ENCODE results near the gene DCAF5.
"Not testable (repeated sequence)": the region's sequence is repeated elsewhere in the genome, so short reads cannot be mapped to it uniquely, and the experiment has no call there.

The DCAF5 gene

GRCh38 chr14:69152902-69153151 is at the start of gene DCAF5:
TSS of gene DCAF5 (minus strand) at chr14:69153119. CDS start at chr14:69152978, 141 bp downstream.
- H3K9me3 Mint-ChIP-seq: no peaks in the 10 kb centered on the region
- peak; percentile 90 for DNase-seq
- H3K4me3 Mint-ChIP-seq: peak within 1 kb of the TSS; percentile 90
- H3K27ac Mint-ChIP-seq: peak within 1 kb of the TSS; percentile 91
- H3K4me1 Mint-ChIP-seq (ENCODE audit: low read depth): peaks cover 37% of the 10 kb centered on the region
- H3K36me3 Mint-ChIP-seq (ENCODE audit: low read depth): peaks cover 40% of the 10 kb centered on the region
- H3K27me3 Mint-ChIP-seq: peaks cover 1% of the 10 kb centered on the region

DNA sequence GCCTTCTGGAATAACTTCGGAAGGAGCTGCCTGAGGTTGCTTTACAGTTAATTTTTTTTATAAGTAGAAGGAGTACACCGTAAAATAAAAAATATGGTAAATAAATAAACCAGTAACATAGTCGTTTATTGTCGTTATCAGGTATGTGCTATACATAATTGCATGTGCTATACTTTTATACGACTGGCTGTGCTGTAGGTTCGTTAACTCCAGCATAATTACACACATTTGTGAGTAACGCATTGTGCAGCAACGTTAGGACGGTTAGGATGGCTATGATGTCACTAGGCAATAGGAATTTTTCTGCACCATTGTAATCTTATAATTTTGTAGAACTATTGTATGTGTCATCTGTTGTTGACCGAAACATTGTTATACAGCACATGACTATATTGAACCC is 46.9 kb upstream of the DCAF5 start:
- DNase-seq: no peak
- Mint-ChIP-seq H3K9me3 (no peaks in the 10 kb centered on the region), H3K36me3 (ENCODE audit: low read depth) (no peaks in the 10 kb centered on the region), H3K27ac (no peak overlapping the region), H3K27me3 (no peaks in the 10 kb centered on the region), H3K4me3 (no peak overlapping the region), H3K4me1 (ENCODE audit: low read depth) (no peaks in the 10 kb centered on the region)

- Mint-ChIP-seq H3K4me3 (no peak overlapping the region), H3K36me3 (ENCODE audit: low read depth) (peaks cover 7% of the 10 kb centered on the region)
Observed at GRCh38 chr14:69193721-69194120, 40.8 kb upstream of the DCAF5 start.

DNA sequence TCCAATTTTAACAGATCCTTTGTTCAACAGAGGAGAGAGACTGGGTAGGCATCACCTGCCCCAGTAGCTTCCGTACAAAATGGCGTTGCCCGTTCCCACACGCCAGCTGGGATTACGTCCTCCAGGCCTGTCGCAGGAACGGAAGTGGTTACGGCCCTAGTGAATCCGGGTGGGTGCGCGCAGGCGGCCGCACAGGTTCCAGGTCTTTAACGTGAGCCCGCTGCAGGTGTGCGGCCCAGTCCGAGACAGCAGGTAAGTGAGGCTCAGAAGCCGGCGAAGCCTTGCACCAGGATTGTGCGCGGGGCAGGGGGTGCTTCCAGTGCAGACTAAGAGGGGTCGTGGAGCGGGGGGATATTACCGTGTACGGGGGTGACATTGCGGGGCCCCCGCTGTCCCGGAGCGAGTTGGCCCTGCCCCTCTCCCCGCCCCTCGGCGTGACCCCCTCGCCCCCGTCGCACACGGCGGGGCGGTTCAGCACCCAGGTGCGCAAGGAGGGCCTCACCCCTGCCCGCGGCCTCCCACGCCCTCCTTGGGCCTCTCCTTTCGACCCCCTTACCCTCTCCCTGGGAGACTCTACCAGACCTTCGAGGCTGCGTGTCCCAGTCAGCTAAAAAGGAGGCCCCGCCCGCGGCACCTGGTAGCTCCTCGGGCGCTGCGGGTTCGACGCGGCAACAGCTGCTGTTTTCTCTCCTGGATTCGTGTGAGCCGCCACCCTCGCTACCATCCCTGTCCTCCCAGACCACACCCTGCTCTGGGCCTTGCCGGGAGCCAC is 38.6 kb upstream of the DCAF5 start, which contains the start of gene EXD2:
Gene EXD2, plus strand, starts transcription at position 159 of the 772 bp plus-strand sequence. CDS start 17,973 bp downstream, outside the sequence.
- Mint-ChIP-seq H3K4me1 (ENCODE audit: low read depth) (peaks cover 29% of the 10 kb centered on the region), H3K9me3 (no peaks in the 10 kb centered on the region), H3K4me3 (peak within 1 kb of the TSS; percentile 91), H3K36me3 (ENCODE audit: low read depth) (peaks cover 7% of the 10 kb centered on the region), H3K27me3 (no peaks in the 10 kb centered on the region), H3K27ac (peak within 1 kb of the TSS; percentile 93)
- DNase-seq: peak; percentile 84

More at GRCh38 chr14:69193721-69194120, 40.8 kb upstream of the DCAF5 start:
- no peaks in the 10 kb centered on the region for H3K9me3 Mint-ChIP-seq
- H3K27me3 Mint-ChIP-seq: no peaks in the 10 kb centered on the region
- DNase-seq: no peak
- H3K4me1 Mint-ChIP-seq (ENCODE audit: low read depth): peaks cover 29% of the 10 kb centered on the region
- no peak overlapping the region for H3K27ac Mint-ChIP-seq

DNA sequence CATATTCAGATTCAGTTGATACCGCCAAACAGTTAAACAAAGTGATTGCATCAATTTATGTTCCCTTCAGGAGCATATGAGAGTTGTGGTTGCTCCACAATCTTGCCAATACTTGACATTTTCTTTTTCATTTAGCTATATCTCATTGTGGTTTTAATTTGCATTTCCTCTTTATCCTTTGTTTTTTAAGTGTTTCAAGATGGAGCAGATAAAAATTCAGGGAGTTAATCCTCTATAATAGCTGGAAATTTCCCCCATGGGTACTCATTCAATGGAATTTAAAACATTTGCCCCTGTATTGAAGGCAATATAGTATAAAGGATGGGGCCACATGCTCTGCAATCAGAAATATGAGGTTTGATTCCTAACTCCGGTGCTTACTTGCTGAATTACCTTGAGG is 37.3 kb upstream of the DCAF5 start:
- no peak for DNase-seq
- Mint-ChIP-seq H3K27ac (no peak overlapping the region), H3K36me3 (ENCODE audit: low read depth) (peaks cover 7% of the 10 kb centered on the region), H3K27me3 (no peaks in the 10 kb centered on the region), H3K9me3 (no peaks in the 10 kb centered on the region), H3K4me1 (ENCODE audit: low read depth) (peaks cover 29% of the 10 kb centered on the region), H3K4me3 (peak overlapping the region; percentile 91)

GRCh38 chr14:69183735-69184134 is 30.8 kb upstream of the DCAF5 start:
- no peak overlapping the region for H3K4me3 Mint-ChIP-seq
- no peak for DNase-seq
- no peaks in the 10 kb centered on the region for H3K27me3 Mint-ChIP-seq
- no peaks in the 10 kb centered on the region for H3K36me3 Mint-ChIP-seq (ENCODE audit: low read depth)
- H3K9me3 Mint-ChIP-seq: no peaks in the 10 kb centered on the region
- H3K4me1 Mint-ChIP-seq (ENCODE audit: low read depth): no peaks in the 10 kb centered on the region
- H3K27ac Mint-ChIP-seq: no peak overlapping the region

- not testable (repeated sequence) for H3K27ac Mint-ChIP-seq, H3K9me3 Mint-ChIP-seq, H3K27me3 Mint-ChIP-seq
Observed at GRCh38 chr14:69182580-69182979, 29.7 kb upstream of the DCAF5 start.

DNA sequence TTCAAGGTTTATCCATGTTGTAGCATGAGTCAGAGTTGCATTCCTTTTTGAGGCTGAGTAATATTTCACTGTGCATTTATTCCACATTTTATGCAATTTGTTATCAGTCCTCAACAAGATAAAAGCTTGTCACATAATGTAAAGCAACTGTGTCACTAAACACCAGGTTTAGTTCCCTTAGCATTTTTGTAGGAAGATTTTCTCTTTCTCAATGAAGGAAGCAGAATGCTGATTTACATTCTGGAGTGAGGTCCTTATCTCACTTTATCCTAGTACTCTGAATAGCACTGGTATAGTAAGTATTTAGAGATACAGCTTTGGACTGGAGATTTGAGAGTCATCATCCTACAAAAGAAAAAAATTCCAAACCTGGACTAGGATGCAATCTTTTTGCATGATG is 28.6 kb upstream of the DCAF5 start:
- Mint-ChIP-seq H3K9me3 (no peaks in the 10 kb centered on the region), H3K27ac (no peak overlapping the region), H3K4me1 (ENCODE audit: low read depth) (no peaks in the 10 kb centered on the region), H3K4me3 (no peak overlapping the region), H3K27me3 (no peaks in the 10 kb centered on the region), H3K36me3 (ENCODE audit: low read depth) (no peaks in the 10 kb centered on the region)
- no peak for DNase-seq

More at GRCh38 chr14:69182580-69182979, 29.7 kb upstream of the DCAF5 start:
- H3K4me3 Mint-ChIP-seq; H3K36me3 Mint-ChIP-seq (ENCODE audit: low read depth); DNase-seq; H3K4me1 Mint-ChIP-seq (ENCODE audit: low read depth): not testable (repeated sequence)

GRCh38 chr14:69175130-69175529 is 22.2 kb upstream of the DCAF5 start:
- Mint-ChIP-seq H3K4me1 (ENCODE audit: low read depth) (no peaks in the 10 kb centered on the region), H3K4me3 (no peak overlapping the region), H3K9me3 (no peaks in the 10 kb centered on the region), H3K27ac (no peak overlapping the region), H3K27me3 (no peaks in the 10 kb centered on the region), H3K36me3 (ENCODE audit: low read depth) (no peaks in the 10 kb centered on the region)
- no peak for DNase-seq

GRCh38 chr14:69171569-69171968 is 18.6 kb upstream of the DCAF5 start:
- no peak for DNase-seq
- no peak overlapping the region for H3K4me3 Mint-ChIP-seq
- no peaks in the 10 kb centered on the region for H3K9me3 Mint-ChIP-seq
- no peaks in the 10 kb centered on the region for H3K27me3 Mint-ChIP-seq
- no peak overlapping the region for H3K27ac Mint-ChIP-seq
- H3K36me3 Mint-ChIP-seq (ENCODE audit: low read depth): no peaks in the 10 kb centered on the region
- H3K4me1 Mint-ChIP-seq (ENCODE audit: low read depth): no peaks in the 10 kb centered on the region

GRCh38 chr14:69170839-69171238 is 17.9 kb upstream of the DCAF5 start:
- no peaks in the 10 kb centered on the region for H3K9me3 Mint-ChIP-seq
- H3K27me3 Mint-ChIP-seq: no peaks in the 10 kb centered on the region
- no peaks in the 10 kb centered on the region for H3K4me1 Mint-ChIP-seq (ENCODE audit: low read depth)

DNA sequence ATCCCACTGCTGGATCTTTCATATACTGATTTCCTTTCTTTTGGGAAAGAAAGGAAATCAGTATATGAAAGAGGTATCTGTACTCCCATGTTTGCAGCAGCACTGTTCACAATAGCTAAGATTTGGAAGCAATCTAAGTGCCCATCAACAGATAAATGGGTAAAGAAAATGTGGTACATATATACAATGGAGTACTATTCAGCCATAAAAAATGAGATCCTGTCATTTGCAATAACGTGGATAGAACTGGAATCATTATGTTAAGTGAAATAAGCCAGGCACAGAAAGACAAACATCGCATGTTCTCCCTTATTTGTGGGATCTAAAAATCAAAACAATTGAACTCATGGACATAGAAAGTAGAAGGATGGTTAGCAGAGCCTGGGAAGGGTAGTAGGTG is 12.9 kb upstream of the DCAF5 start:
- H3K36me3 Mint-ChIP-seq (ENCODE audit: low read depth); DNase-seq; H3K27ac Mint-ChIP-seq; H3K4me3 Mint-ChIP-seq; H3K4me1 Mint-ChIP-seq (ENCODE audit: low read depth); H3K9me3 Mint-ChIP-seq; H3K27me3 Mint-ChIP-seq: not testable (repeated sequence)

More at GRCh38 chr14:69170839-69171238, 17.9 kb upstream of the DCAF5 start:
- Mint-ChIP-seq H3K27ac (no peak overlapping the region), H3K36me3 (ENCODE audit: low read depth) (no peaks in the 10 kb centered on the region), H3K4me3 (no peak overlapping the region)
- DNase-seq: no peak

GRCh38 chr14:69161590-69161989 is 8.7 kb upstream of the DCAF5 start:
- Mint-ChIP-seq H3K4me1 (ENCODE audit: low read depth) (no peaks in the 10 kb centered on the region), H3K27ac (no peak overlapping the region), H3K27me3 (peaks cover 19% of the 10 kb centered on the region)

GRCh38 chr14:69156224-69156623 is 3.3 kb upstream of the DCAF5 start:
- peaks cover 6% of the 10 kb centered on the region for H3K4me1 Mint-ChIP-seq (ENCODE audit: low read depth)
- H3K9me3 Mint-ChIP-seq: no peaks in the 10 kb centered on the region
- no peak for DNase-seq
- H3K36me3 Mint-ChIP-seq (ENCODE audit: low read depth): peaks cover 9% of the 10 kb centered on the region
- H3K27ac Mint-ChIP-seq: no peak overlapping the region
- H3K4me3 Mint-ChIP-seq: no peak overlapping the region
- H3K27me3 Mint-ChIP-seq: peaks cover 10% of the 10 kb centered on the region

More at GRCh38 chr14:69161590-69161989, 8.7 kb upstream of the DCAF5 start:
- no peak for DNase-seq
- Mint-ChIP-seq H3K4me3 (no peak overlapping the region), H3K36me3 (ENCODE audit: low read depth) (no peaks in the 10 kb centered on the region), H3K9me3 (peaks cover 8% of the 10 kb centered on the region)

GRCh38 chr14:69154779-69155178 is 1.9 kb upstream of the DCAF5 start:
- Mint-ChIP-seq H3K36me3 (ENCODE audit: low read depth) (peaks cover 22% of the 10 kb centered on the region), H3K4me1 (ENCODE audit: low read depth) (peaks cover 19% of the 10 kb centered on the region), H3K9me3 (no peaks in the 10 kb centered on the region), H3K27ac (no peak overlapping the region), H3K4me3 (no peak overlapping the region), H3K27me3 (peaks cover 2% of the 10 kb centered on the region)
- DNase-seq: no peak

All from activated T-cell treated with anti-CD3 and anti-CD28 coated beads, Interleukin-2, amount 50 U/mL, for 24 hours (primary cell).